Fibroblast of lung (primary cell): Measurements from ENCODE around the gene NCOA5.

Source experiments
- CTCF ChIP-seq, 2 donors: IDR thresholded peaks in 1 of 2; conservative IDR thresholded peaks in 1 of 2; 1 replicate in 1 of 2; 2 replicates in 1 of 2; pipeline ENCODE4 v1.5.1; 2011 to 2012; ENCODE audit warnings: low read length in 2 of 2, control low read depth in 1 of 2, inconsistent platforms in 1 of 2, low read depth in 1 of 2, mild to moderate bottlenecking in 1 of 2
- EZH2 ChIP-seq: IDR thresholded peaks from 2 replicates; pipeline ENCODE4 v1.5.1; 2012; ENCODE audit warnings: low read length, control low read depth, mild to moderate bottlenecking; ENCODE audit errors: missing control alignments

- TF ChIP-seq CTCF (conservative IDR thresholded peaks at IDR 0.05 in 1 of 2, IDR thresholded peaks at IDR 0.05 in 1 of 2; ENCODE audit: low read depth in 1 of 2, low read length in 2 of 2) (no peak), EZH2 (no peak)
Observed at GRCh38 chr20:46027245-46027853, 62.4 kb downstream of the NCOA5 start.
